DMS153 (cell line): ENCODE results near the gene PDE9A.

Source experiments
- DNase-seq: peaks from one replicate; lab custom pipeline; 2025; lab: John Stamatoyannopoulos, UW

PDE9A gene

GRCh38 chr21:42744520-42745445, 91.4 kb downstream of the PDE9A start:
- no peak for DNase-seq

GRCh38 chr21:42745511-42746239, 92.3 kb downstream of the PDE9A start:
- no peak for DNase-seq

DNA sequence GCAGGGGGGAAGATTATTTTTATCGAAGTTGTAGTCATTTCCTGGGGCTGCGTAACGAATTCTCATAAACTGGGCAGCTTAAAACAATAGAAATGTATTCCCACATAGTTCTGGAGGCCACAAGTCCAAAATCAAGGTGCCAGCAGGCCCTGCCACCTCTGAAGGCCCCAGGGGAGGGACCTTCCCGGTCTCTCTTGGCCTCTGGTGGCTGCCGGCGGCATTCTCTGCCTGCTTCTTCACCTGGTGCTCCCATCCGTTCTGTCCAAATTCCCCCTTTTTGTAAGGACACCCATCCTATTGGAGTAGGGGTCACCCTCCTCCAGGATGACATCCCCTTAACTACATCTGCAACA, 92.8 kb downstream of the PDE9A start:
- DNase-seq = no peak

- DNase-seq = no peak
Observed at GRCh38 chr21:42746593-42747275, 93.3 kb downstream of the PDE9A start.

DNA sequence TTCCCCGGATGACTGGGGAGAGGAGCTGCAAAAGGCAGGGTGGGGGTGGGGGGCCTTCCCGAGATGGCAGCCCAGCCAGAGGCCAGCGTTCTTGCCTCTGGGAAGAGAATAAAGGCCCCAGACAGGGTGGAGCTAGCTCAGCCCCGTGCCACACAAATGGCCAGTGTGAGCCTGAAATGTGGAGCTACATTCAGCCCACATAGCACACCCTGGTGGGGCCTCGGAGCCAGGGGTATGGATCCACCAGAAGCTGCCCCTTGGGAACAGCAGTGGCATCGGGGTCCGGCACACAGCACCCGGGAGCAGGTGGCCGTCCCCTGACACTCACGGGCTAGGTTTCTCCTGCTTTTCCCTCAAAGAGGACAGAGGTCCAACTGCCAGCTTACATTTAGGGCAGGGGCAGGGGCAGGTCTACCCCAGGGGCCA, 93.9 kb downstream of the PDE9A start:
- DNase-seq = no peak

DNA sequence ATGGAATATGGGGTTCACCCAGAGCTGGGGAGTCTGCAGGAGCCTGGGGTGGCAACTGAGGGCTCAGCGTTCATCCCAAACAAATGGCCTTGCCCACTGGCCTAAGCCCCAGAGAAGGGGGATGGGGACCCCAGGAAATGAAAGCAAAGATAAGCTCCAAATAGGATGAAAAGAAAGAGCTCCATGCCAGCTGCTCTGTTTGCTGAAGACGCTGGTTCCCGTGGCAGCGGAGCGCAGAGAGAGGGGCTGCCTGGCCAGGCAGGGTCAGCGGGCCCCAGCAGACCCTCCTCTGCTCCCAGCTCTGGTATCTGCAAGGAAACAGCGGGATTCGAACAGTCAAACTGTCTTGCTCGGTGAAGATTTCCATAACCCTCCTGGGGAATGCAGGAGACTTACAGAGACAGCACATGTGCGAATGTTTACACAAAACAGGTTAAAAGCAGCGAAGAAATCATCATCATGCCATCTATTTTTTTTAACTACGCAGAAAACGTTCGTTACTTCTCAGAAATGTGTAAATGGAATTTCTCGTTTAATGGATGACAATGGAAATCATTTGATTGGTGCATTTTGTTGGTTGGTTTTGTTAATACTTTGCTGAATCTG, 94.4 kb downstream of the PDE9A start:
- DNase-seq = no peak

- DNase-seq = no peak
Observed at GRCh38 chr21:42748620-42749176, 95.3 kb downstream of the PDE9A start.

GRCh38 chr21:42750737-42751530, 97.5 kb downstream of the PDE9A start:
- no peak for DNase-seq

DNA sequence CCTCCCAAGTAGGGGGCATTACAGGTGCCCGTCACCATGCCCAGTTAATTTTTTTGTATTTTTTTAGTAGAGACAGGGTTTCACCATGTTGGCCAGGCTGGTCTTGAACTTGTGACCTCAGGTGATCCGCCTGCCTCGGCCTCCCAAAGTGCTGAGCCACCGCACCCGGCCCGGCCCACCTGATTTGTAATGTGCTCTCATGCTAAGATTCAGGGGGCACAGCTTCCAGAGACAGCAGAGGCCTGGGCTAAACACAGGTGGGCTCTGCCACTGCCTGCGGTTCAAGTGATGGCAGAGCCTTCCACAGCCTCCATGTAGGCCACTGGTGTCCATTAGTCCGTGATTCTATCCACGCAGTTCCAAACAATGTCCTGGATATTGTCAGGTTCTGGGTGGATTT, 98.4 kb downstream of the PDE9A start:
- DNase-seq = no peak

- no peak for DNase-seq
Observed at GRCh38 chr21:42753804-42754203, 100.4 kb downstream of the PDE9A start.

- DNase-seq = no peak
Observed at GRCh38 chr21:42754270-42754933, 101.0 kb downstream of the PDE9A start.

GRCh38 chr21:42755031-42755665, 101.7 kb downstream of the PDE9A start:
- no peak for DNase-seq

- DNase-seq = no peak
Observed at GRCh38 chr21:42755766-42756579, 102.6 kb downstream of the PDE9A start.

- no peak for DNase-seq
Observed at GRCh38 chr21:42756580-42757250, 103.3 kb downstream of the PDE9A start.

GRCh38 chr21:42757422-42757821, 104.0 kb downstream of the PDE9A start:
- no peak for DNase-seq

GRCh38 chr21:42757826-42758655, 104.6 kb downstream of the PDE9A start:
- no peak for DNase-seq

DNA sequence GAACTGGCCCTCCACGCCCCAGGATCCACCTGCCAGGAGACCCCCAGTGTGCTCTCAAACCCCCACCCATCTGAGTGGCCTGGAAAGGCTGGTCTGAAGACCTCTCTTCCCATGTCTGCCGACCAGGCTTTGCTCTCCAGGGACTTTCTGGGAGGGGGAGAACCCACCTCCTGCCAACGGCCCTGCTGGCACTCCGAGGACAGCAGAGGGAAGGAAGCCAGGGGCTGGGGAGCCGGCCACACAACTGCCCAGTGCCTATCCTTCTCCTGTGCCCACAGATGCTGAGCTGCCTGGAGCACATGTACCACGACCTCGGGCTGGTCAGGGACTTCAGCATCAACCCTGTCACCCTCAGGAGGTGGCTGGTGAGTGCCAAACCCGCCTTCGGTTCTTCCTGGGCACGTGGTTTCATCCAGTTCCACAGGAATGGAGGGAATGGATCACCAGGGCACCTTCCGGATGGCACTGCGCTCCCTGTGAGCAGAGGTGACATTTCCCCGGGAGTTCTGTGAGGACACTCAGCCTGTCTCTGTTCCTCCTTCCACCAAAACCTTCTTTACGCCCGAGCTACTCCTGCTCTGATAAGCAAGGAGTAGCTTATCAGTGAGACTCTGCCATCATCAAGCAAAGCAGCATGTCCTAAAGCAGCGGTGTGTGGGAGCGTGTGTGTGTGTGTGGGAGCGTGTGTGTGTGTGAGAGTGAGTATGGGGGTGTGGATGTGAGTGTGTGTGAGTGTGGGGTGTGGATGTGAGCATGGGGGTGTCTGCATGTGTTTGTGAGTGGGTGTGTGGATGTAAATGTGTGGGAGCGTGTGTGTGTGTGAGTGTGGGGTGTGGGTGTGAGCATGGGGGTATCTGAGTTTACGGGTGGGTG, 105.5 kb downstream of the PDE9A start:
- DNase-seq = no peak
